GM19193 (cell line): ENCODE data around the gene SECISBP2.
A peak's percentile ranks its signal among the peaks of the same experiment; 100 is the strongest.

Experiments
- POLR2A ChIP-seq: IDR thresholded peaks from 4 replicates; pipeline ENCODE4 v1.6.1; 2011; ENCODE audit not compliant: insufficient read depth, insufficient read length; ENCODE audit errors: extremely low read depth

SECISBP2 gene

GRCh38 chr9:89395931-89396710 lies 77.8 kb downstream of the SECISBP2 start:
- peak; percentile 8 for TF ChIP-seq POLR2A

- TF ChIP-seq POLR2A = no peak
These were observed 79.2 kb downstream of the SECISBP2 start for GRCh38 chr9:89397471-89397870.

- no peak for TF ChIP-seq POLR2A
These were observed 80.3 kb downstream of the SECISBP2 start for GRCh38 chr9:89398621-89399020.

- peak; percentile 38 for TF ChIP-seq POLR2A
These were observed 82.3 kb downstream of the SECISBP2 start for GRCh38 chr9:89400403-89401116.

GRCh38 chr9:89402695-89403427 lies 84.6 kb downstream of the SECISBP2 start:
- no peak for TF ChIP-seq POLR2A

GRCh38 chr9:89404074-89404473 lies 85.8 kb downstream of the SECISBP2 start:
- no peak for TF ChIP-seq POLR2A

- TF ChIP-seq POLR2A = no peak
These were observed 87.5 kb downstream of the SECISBP2 start for GRCh38 chr9:89405826-89406225.

- TF ChIP-seq POLR2A = no peak
These were observed 88.8 kb downstream of the SECISBP2 start for GRCh38 chr9:89407070-89407469.

GRCh38 chr9:89408628-89409101 lies 90.4 kb downstream of the SECISBP2 start:
- no peak for TF ChIP-seq POLR2A
